Middle frontal gyrus (tissue), 1 donor: ENCODE measurements around the gene KCNJ15.
"Not testable (repeated sequence)": the region's sequence is repeated elsewhere in the genome, so short reads cannot be mapped to it uniquely, and the experiment has no call there.

Experiments
- DNase-seq: peaks from one replicate; pipeline ENCODE4 v3.0.0-alpha.2; 2015; ENCODE audit warnings: low spot score; ENCODE audit errors: extremely low spot score

KCNJ15 gene

DNA sequence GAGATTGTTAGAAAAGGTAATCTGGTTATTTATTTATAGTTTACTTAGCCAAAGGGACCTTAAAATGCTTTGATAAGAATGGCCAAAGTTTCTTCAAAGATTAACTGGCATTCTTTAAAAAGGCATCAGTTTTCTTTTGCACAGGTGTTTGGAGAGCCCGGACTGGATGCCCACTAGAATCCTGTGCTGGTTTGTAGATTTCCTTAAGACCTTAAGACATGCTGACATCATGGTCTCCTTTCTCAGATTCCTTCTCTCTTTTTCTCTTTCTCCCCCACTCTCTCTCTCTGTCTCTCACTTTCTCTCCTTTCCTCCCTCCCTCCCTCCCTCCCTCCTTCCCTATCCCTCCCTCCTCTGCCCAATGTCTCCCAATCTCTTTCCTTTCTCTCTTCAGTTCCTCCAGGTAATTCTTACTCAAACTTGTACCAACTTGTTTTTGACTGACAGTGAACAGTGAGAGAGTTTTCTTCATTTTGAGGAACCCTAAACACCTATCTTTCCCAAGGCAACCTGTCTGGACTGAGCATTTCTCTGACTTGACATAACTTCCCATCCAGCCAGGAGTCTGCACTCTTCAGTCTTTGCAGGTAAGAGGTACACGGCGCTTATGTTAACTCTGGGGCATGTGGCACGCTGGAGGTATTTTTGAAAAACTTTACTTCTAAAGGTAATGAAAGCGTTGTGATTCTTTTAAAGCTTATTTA lies at the start of gene KCNJ15:
Gene KCNJ15, plus strand, starts transcription at position 393 of the 704 bp plus-strand sequence. CDS start 42,271 bp downstream, outside the sequence.
- no peak for DNase-seq

DNA sequence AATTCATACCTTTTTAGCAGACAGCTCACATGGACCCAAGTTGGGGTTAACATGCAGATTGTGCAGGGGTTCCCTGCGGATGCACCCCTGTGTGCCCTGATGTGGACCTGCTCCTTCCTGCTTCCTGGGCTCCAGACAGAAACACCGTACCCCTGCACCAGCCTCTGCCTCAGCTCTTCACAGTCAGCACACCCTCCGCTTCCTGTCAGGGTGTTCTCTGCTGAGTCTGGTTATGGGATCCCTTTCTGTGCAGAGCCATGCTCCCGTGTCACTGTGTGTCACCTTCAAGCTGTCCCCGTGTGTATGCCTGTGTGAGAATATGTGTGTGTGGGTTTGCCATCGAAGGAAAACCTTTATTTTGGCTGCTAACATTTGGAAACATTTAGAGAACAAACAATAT lies 48.7 kb upstream of the KCNJ15 start:
- DNase-seq, result no peak

DNA sequence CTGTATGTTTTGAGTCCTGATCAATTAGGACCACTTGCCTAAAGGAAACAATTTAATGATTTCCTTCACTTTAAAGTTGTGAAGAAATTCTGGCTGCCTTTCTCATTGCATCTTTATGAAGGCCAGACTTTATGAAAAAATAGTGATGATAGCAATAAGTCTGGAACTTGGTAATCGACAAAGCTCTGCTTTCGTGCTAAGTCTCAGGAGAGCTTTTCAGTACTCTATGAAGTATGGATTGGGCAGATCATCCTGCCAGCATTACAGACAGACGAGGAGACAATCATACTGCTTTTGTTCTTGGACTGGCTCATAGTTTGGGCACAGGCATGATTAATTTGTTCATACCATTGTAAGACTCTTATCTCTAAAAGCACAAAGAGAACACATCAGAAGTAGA lies 45.5 kb upstream of the KCNJ15 start:
- no peak for DNase-seq

DNA sequence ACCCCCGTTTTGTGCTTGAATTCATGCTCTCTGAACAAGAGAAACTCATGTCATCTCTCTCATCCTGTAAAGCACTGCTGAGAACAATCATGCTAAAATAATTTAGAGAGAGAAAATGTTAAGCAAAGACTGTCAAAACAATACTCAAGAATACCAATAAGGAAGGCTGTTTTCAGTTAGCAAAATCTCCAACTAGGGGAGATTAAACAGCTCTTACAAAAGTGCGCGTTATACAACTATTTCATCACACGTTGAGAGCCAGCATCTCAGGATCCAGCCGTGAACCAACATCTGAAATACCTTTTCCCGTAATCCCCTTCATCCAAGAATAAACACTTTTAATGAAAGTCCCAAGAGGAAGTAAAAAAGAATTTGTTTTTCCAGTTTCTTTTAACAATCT lies 44.1 kb upstream of the KCNJ15 start:
- no peak for DNase-seq

DNA sequence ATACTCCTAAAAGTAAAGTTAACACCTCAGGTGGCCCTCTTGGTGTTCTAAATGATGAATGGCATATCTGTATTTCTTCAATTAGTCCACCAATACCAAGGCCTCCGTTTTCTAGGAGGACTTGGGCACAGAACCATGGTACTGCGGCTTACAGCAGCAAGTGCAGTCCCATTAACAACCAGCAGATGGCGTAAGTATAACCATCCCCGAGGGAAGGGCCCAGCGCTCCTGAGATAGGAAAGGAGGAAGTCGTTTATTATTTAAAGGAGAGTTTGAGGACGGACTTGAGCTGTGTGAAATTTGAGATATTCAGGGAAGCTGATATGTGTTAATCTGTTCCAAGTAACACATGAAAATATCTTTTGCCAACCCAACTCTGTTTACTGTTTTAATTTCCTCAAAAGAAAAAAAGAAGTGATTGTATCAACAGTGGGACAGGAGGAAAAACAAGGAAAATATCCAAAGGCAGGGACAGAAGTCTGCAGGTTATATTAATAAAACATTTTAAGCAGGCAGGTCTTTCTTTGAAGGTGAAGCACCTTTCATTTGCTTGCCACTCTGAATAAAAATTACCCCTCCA lies 37.7 kb upstream of the KCNJ15 start:
- DNase-seq, result no peak

DNA sequence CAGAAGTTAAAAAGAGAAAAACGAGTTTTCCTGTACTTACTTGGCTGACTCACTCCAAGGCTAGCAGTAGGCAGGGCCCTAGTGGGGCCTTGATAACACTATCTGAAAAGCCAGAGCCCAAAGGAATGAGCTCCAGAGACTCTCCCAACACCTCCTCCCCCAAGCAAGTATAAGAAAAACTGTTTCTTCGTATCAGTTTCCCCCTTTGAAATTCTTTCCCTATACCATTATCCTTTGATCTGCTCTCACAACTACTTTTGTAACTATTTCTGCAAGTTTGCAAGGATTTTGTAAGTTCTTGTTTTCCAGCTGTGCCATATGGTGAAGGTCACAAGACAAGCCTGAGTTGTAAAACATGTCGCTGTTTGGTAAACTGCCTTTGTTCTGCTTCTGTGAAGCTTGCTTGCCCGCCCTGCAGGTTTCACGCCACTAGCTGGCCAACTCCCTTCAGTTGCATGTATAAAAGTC lies 36.5 kb upstream of the KCNJ15 start:
- no peak for DNase-seq

DNA sequence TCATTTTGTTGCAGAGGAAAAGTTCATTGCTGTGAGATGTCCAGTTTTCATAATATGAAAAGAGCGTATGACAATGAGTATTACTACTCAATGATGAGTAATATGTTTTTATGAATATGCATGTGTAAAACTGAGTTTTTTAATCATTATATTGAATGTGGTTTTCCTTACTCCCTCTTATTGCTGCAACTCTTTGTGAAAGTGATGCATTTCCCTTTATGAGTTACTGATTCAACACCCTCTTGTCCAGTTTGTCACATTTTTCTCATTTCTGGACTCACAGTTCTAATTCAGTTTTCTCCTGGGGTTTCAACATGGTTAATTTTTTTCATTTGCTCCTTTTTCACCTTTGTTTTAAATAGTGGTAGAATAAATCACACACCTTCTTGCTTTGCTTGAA lies 35.2 kb upstream of the KCNJ15 start:
- no peak for DNase-seq

DNA sequence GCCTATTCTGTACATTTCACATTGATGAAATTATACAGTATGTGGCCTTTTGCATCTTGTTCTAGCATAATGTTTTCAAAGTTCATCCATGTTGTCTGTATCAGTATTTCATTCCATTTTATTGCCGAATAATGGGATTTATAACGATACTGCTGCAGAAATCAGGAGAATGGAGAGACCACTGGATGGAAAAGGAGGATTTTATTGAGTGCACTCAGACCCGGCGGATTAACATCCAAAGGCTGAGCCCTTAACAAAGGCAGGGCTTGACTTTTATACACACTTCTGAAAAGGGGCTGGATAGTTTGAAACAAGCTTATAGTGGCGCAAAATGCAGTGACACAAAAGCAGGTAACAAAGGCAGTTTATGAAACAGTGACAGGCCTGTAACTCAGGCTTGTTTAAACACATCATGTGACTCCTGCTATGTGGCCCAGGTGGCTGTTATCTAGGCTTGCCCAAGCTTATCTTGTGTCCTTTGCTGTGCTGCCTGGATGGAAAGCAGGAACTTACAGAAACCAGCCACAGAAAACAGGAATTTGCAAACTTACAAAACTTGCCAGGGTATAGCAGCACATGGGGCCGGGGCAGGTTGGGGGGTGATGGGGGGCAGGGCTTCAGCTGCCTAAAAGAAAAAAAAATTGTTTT lies 32.8 kb upstream of the KCNJ15 start:
- no peak for DNase-seq

DNA sequence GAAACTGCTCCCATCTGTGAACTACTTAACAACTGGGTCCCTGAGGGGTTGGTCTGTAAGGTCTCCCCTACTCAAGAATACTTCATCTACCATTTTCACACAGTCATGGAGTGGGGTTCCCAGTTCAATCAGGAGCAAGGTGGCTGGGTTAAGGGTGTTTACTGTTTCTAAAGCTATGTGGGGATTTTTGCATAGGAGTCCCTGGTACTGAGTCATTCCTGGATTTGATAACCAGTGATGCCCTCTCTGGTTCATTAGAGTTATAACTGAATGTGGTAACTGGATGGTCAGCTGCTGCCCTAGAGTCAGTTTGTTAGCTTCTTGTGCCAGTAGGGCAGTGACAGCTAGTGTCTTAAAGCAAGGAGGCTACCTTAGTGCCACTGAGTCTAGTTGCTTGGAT lies 29.4 kb upstream of the KCNJ15 start:
- DNase-seq, result no peak

DNA sequence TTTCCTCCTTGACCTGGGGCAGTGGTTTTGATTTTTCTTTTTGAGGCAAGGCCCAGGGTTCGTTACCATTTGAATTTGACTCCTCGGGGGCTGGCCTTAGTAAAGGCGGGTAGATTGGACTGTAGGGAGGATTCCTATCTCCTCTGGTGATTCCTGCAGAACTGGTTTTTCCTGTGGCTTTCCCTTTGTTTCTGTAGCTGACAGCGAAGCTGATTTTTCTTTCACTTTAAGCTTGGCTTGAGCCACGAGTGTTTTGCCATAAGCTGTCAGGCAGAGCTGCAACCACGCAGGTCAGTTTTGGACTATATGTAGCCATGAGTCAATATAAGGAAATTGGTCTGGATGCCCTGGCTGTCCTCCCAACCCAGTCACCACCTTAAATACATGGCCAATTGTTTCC lies 28.7 kb upstream of the KCNJ15 start:
- DNase-seq, result no peak

DNA sequence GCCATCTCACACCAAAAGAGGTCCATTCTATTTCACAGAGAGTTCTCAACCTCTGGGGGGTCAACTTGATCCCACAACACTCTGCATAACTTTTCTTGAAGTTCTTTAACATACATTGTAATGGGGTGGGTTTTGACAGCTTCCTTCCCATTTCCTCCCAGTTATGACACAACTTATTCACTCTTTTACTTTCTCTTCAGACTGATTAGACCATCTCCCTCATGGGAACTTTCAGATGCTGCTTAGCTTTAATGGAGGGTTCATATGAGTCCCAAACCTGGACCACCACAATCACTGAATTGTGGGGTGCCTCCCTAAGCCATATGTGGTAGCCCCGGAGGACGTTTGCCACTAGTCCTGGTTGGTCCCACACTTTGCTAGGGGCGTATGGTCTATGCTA lies 28.3 kb upstream of the KCNJ15 start:
- no peak for DNase-seq

DNA sequence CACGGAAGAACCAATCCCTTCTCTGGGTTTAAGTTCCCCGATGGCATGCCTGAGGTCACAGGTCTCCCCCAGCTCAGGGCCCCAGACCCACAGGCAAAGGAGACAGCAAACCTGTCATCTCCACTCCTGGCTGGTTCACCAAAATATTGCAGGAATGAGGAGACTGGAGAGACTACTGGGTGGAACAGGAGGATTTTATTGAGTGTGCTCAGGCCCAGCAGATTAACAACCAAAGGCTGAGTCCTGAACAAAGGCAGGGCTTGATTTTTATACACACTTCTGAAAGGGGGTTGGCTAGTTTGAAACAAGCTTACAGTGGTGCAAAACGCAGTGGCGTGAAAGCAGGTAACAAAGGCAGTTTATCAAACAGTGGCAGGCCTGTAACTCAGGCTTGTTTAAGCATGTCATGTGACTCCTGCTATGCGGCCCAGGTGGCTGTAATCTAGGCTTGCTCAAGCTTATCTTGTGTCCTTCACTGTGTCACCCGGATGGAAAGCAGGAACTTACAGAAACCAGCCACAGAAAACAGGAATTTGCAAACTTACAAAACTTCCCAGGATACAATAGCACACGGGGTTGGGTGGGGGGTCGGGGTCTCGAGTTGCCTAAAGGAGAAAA lies 27.4 kb upstream of the KCNJ15 start:
- DNase-seq, result no peak

DNA sequence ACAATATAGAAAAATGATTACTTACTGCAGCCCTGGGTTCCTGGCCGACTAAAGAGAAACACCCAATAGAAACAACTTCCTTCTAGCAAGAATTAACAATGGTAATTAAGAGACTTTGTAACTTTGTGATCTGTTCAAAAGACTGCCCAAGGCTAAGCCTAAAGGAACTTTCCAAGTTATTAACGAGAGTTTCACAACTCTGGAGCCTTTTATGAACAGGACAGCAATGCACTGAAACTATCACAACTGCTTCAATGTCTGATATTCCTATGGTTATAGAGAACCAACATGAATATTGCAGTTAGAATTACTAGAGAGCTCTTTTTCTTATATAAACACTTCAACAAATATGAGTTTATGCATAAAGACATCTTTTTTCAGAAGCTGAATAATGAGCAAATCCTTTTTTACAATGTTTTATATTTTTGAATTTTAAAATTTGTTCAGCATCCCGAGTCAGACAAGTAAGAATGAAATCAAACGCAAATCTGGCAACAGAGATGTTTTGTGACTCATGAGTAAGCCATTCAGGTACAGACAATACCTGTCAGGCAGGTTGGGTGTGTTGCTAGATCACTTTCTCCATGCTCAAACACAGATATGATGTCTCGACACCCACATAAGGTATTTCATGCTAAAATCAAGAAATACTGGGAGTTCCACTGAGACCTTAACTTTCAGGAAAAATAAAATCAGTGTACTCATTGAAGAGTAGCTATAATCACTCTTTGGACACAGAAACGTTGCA lies 22.2 kb upstream of the KCNJ15 start:
- no peak for DNase-seq

DNA sequence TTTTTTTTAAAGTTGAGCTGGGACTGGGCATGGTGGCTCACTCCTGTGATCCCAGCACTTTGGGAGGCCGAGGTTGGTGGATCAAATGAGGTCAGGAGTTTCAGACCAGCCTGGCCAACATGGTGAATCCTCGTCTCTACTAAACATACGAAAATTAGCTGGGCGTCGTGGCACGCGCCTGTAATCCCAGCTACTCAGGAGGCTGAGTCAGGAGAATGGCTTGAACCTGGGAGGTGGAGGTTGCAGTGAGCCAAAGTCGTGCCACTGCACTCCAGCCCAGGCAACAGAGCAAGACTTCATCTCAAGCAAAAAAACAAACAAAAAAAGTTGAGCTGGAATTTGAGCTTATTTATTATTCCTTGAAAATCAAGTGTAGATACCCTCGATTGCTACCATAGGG lies 21.5 kb upstream of the KCNJ15 start:
- not testable (repeated sequence) for DNase-seq

DNA sequence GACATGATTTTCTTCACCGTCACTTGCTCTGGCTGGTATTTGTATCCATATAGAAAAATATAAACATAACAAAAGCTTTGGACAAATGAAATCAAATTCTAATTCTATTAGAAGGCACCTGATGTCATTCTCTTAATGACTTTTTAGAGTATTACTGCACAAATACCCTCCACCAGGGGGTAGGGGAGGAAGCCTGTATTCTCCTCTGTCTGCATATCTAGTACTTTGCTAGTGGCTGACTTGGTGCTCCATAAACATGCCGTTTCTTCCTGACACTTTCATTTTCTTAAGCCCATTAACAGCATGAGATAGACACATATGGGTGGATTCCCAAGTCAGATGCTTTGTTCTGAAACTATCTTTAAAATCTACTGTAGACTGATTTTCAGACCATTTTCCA lies 20.6 kb upstream of the KCNJ15 start:
- DNase-seq, result no peak

DNA sequence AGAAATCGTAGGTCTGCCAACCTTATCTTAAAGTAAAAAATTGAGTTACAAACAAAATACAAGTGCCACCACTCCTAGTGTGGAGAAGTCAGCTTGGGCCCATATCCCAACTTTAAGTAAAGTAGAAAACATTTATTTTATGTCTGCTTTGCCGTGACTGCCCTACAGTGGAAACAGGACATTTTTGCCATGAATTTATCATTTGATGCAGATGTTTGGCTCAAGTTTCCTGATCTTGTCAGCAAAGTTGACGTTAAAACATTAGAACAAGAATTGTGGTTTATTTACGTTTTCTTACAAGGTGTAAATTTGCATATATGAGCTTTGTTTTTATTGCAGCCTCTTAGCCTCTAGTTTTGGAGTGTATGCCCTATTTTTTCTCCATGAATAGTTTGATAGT lies 17.1 kb upstream of the KCNJ15 start:
- DNase-seq, result no peak

DNA sequence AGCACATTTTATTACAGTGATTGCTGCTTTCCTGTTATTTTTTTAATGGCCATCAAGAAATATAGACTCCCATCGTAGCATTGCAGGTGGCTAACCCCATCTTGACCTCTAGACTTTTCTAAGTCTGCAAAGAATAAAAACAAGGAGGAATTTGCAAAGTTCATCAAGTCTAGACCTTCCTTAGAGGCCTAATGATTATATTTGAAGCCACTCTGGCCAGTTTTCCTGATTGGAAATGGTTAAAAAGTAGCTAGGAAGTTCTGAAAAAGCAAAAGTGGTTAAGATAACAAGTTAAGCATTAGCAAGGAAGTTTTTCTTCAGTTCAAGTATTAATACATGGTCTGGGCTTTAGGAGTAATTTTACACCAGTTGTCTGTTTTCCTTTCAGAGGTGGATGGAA lies 16.7 kb upstream of the KCNJ15 start:
- no peak for DNase-seq

DNA sequence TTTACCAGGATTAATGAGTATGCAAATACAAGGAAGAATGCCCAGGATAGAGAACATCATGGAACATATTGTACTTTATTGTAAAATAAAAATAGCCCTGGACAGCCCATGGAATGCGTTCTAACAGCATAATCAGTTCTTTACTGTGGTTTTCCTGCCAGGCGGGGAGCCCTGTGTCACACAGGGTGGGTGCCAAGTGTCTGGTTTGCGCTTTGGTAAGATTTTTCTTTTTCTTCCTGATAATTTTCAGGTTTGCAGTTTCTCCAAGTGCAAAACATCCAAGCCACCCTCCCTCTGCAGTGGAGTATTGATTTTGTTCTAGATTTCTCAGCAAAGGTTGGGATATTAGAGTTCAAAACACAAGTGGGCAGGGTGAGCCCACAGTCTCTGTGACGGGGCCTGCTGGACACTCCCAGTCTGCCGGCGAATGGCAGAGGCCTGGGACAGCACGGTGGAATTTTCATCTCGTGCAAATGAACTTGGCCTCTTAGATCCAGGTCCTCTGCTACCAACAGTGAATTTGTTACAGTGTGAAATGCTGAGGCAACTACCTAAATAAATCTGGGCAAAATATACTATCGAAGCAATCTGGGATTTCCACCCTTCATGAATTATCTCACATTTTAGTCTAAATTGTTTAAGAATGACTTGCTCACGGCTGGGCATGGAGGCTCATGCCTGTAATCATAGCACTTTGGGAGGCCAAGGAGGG lies 15.6 kb upstream of the KCNJ15 start:
- DNase-seq, result no peak

DNA sequence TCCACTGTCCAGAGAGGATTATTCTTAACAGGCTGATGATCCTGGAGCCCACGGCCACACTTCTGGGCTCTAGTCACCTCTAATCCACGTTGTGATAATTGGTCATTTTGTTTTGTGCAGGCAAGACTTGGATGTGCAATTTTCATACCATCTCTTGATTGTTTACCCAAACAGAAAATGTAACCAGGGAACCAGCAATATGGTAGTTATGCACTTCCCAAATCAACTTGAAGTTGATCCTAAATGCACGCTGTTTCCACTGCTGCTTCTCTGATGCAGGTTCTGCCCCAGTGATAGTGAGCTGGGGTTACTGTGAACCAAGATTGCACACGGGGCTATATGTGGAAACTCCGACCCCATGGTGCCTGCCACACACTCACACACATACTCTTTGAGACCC lies 14.7 kb upstream of the KCNJ15 start:
- DNase-seq, result no peak

DNA sequence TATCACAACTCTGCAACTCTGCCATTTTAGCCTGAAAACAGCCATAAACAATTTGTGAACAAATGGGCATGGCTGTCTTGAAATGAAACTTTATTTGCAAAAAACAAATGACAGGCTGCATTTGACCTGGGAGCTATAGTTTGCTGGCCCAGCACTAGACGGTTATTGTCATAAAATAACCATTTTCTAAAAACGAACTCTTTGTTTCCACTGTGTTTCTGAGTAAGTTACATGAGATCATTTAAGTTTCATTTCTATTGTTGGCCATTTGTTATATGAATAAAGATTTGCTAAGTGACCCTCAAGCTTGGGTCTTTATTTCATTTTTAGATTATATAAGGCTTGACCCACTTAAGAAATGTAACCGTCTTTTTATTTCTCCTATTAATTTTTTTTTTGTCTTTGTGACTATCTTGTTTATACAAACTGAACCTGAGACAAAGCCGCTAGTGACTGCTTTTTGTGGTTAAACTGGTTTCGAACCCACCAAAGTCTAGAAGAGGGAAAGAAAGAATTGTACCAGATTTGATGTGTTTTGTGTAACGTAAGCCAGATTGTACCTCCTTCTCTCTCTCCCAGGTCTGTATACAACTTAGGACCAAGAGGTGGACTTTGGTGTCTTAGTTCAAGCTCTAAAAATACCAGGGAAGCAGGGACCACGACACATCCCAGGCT lies 12.9 kb upstream of the KCNJ15 start:
- no peak for DNase-seq

DNA sequence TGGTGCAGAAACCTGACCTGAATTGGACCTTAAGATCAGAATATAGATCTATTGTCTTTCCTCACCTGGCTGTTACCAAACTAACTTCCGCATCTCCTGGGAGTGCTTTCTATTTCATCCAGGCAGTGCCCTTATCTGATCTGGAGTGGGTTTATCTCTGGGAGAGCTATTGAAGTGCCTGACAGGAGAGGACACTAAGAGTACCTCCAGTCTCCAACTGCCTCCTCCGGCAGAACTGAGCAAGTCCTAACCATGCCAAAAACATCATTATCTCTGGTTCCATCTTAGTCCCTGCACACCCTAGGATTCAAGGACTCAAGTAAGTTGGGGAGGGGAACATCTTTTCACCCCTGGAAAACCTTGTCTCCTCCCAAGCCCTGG lies 12.4 kb upstream of the KCNJ15 start:
- DNase-seq, result no peak
